Hepatocyte (in vitro differentiated cells): Measurements from ENCODE around the gene SPDEF.

Experiments
- CTCF ChIP-seq: fragments of 200-600 bp; sonication (generic); IDR thresholded peaks from 2 replicates; pipeline ENCODE4 v1.5.1; 2016; ENCODE audit warnings: antibody characterized with exemption, mild to moderate bottlenecking; ENCODE audit not compliant: poor library complexity
- EZH2 ChIP-seq: fragments of 200-600 bp; sonication (generic); IDR thresholded peaks from 2 replicates; pipeline ENCODE4 v1.6.1; 2016; ENCODE audit warnings: antibody characterized with exemption, mild to moderate bottlenecking, borderline replicate concordance

DNA sequence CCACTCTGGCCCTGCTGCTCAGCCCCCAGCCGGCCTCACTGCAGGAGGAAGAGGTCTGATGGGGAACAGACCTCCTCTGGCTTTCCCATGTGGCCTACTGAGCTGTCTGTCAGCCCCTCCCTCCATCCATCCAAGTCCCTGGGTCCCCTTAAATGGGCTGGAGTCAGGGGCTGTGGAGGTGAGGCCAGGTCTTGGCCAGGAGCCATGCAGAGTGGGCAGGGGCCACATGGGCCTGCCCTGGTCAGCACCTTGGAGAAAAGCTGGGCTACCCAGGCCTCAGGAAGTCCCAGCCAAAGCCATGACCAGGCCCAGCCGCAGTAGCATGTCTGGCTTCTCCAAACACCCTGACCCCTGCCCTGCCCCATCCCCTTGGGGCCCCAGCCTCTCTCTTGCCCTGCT lies 6.3 kb downstream of the SPDEF start:
- TF ChIP-seq EZH2 (no peak), CTCF (no peak)
